ENCODE measurements around the gene RPL15. TPM values are rescaled to one million over a fixed set of nuclear protein-coding genes. Genes with fewer than 3 reads are reported as not detected.

Gene RPL15
- polyA plus RNA-seq (2013, experiment 1 of 2): 4,302 TPM
- polyA plus RNA-seq (2013, experiment 2 of 2): 4,254 TPM

- Histone ChIP-seq H2BK5ac (ENCODE audit: low read length) (peak within 1 kb of the TSS; percentile 97), H4K91ac (ENCODE audit: low read depth, low read length, poor library complexity) (no peak within 1 kb of the TSS), H3K14ac (ENCODE audit: low read length) (peak within 1 kb of the TSS; percentile 100), H3K4me2 (ENCODE audit: insufficient read depth, low read length, poor library complexity, severe bottlenecking) (peak within 1 kb of the TSS; percentile 58), H3K23ac (ENCODE audit: low read depth, low read length, poor library complexity) (peak within 1 kb of the TSS; percentile 100), H2AK5ac (ENCODE audit: low read depth, low read length) (peak within 1 kb of the TSS; percentile 98), H3K9me3 (replicated peaks in 1 of 2; ENCODE audit: control insufficient read depth in 2 of 2, insufficient read depth in 1 of 2, low read depth in 1 of 2, low read length in 2 of 2) (peaks cover 1 to 5% of the 10 kb centered on the region in 2 donors), H3K4me1 (ENCODE audit: control insufficient read depth in 2 of 2, insufficient read depth in 1 of 2, low read depth in 1 of 2, low read length in 2 of 2) (peaks cover 5 to 17% of the 10 kb centered on the region in 2 donors), H2BK15ac (ENCODE audit: low read length) (peak within 1 kb of the TSS; percentile 60), H2BK120ac (ENCODE audit: low read depth, low read length) (peak within 1 kb of the TSS; percentile 81), H3K27ac (replicated peaks; ENCODE audit: low read length) (peak within 1 kb of the TSS; percentile 71), H3K79me1 (ENCODE audit: low read depth, low read length) (peaks cover 10% of the 10 kb centered on the region), H3K4ac (ENCODE audit: low read length) (peak within 1 kb of the TSS; percentile 66), H2BK12ac (ENCODE audit: low read length) (no peak within 1 kb of the TSS), H3K36me3 (replicated peaks in 1 of 2; ENCODE audit: control insufficient read depth in 2 of 2, insufficient read depth in 2 of 2, low read length in 2 of 2) (peaks cover 21 to 49% of the 10 kb centered on the region in 2 donors), H3K18ac (ENCODE audit: low read length) (peak within 1 kb of the TSS; percentile 97), H3K9ac (ENCODE audit: low read depth, low read length, poor library complexity) (peak within 1 kb of the TSS; percentile 97), H3K4me3 (ENCODE audit: low read length in 2 of 2) (peak within 1 kb of the TSS; percentile 73 to 96), H2AFZ (ENCODE audit: low read length) (peak within 1 kb of the TSS; percentile 92), H3K27me3 (ENCODE audit: control insufficient read depth in 3 of 3, insufficient read depth in 3 of 3, low read depth in 1 of 3, low read length in 3 of 3) (no peaks in the 10 kb centered on the region), H4K8ac (ENCODE audit: low read depth, low read length) (no peak within 1 kb of the TSS)
- WGBS, 2 donors (ENCODE audit: extremely low coverage in 2 of 2, insufficient read length in 2 of 2, insufficient replicate concordance in 1 of 2): no CpG with 5 or more reads among the region's 64 CpGs
- peak; percentile 94 for DNase-seq (ENCODE audit: low spot score)
Observed at GRCh38 chr3:23916886-23917678, at the start of gene RPL15, which contains the start of gene NKIRAS1. Gene RPL15, plus strand, starts transcription at chr3:23917132. Its CDS starts 728 bp downstream, at chr3:23917860. Gene NKIRAS1, minus strand, starts transcription at chr3:23916990. Its CDS starts 6,086 bp downstream, at chr3:23910904.

GRCh38 chr3:23867400-23867799 lies 49.5 kb upstream of the RPL15 start:
- H3K79me1 ChIP-seq (ENCODE audit: low read depth, low read length): peaks cover 2% of the 10 kb centered on the region
- H2AFZ ChIP-seq (ENCODE audit: low read length): no peak overlapping the region
- no peak overlapping the region for H3K4me3 ChIP-seq (ENCODE audit: low read length in 2 of 2)
- H3K4me1 ChIP-seq (ENCODE audit: control insufficient read depth in 2 of 2, insufficient read depth in 1 of 2, low read depth in 1 of 2, low read length in 2 of 2): peaks cover 17 to 37% of the 10 kb centered on the region in 2 donors
- no peak overlapping the region for H2BK5ac ChIP-seq (ENCODE audit: low read length)
- DNase-seq (ENCODE audit: low spot score): no peak
- H3K9me3 ChIP-seq (replicated peaks in 1 of 2; ENCODE audit: control insufficient read depth in 2 of 2, insufficient read depth in 1 of 2, low read depth in 1 of 2, low read length in 2 of 2): peaks cover 0 to 1% of the 10 kb centered on the region in 2 donors
- no peak overlapping the region for H4K8ac ChIP-seq (ENCODE audit: low read depth, low read length)
- H3K36me3 ChIP-seq (replicated peaks in 1 of 2; ENCODE audit: control insufficient read depth in 2 of 2, insufficient read depth in 2 of 2, low read length in 2 of 2): no peaks in the 10 kb centered on the region
- no peak overlapping the region for H2BK12ac ChIP-seq (ENCODE audit: low read length)
- no peak overlapping the region for H3K4me2 ChIP-seq (ENCODE audit: insufficient read depth, low read length, poor library complexity, severe bottlenecking)
- H2BK120ac ChIP-seq (ENCODE audit: low read depth, low read length): no peak overlapping the region
- WGBS, 2 donors (ENCODE audit: extremely low coverage in 2 of 2, insufficient read length in 2 of 2, insufficient replicate concordance in 1 of 2): no CpG with 5 or more reads among the region's 1 CpG
- no peaks in the 10 kb centered on the region for H3K27me3 ChIP-seq (ENCODE audit: control insufficient read depth in 3 of 3, insufficient read depth in 3 of 3, low read depth in 1 of 3, low read length in 3 of 3)
- no peak overlapping the region for H3K27ac ChIP-seq (replicated peaks; ENCODE audit: low read length)
- H3K18ac ChIP-seq (ENCODE audit: low read length): no peak overlapping the region
- no peak overlapping the region for H3K4ac ChIP-seq (ENCODE audit: low read length)
- H3K23ac ChIP-seq (ENCODE audit: low read depth, low read length, poor library complexity): no peak overlapping the region
- no peak overlapping the region for H3K14ac ChIP-seq (ENCODE audit: low read length)
- no peak overlapping the region for H4K91ac ChIP-seq (ENCODE audit: low read depth, low read length, poor library complexity)
- H2AK5ac ChIP-seq (ENCODE audit: low read depth, low read length): no peak overlapping the region
- no peak overlapping the region for H2BK15ac ChIP-seq (ENCODE audit: low read length)
- H3K9ac ChIP-seq (ENCODE audit: low read depth, low read length, poor library complexity): no peak overlapping the region

GRCh38 chr3:23867838-23868237 lies 49.1 kb upstream of the RPL15 start:
- no peak overlapping the region for H3K4ac ChIP-seq (ENCODE audit: low read length)
- no peak overlapping the region for H2BK5ac ChIP-seq (ENCODE audit: low read length)
- H2BK120ac ChIP-seq (ENCODE audit: low read depth, low read length): no peak overlapping the region
- H3K23ac ChIP-seq (ENCODE audit: low read depth, low read length, poor library complexity): no peak overlapping the region
- no peak overlapping the region for H4K8ac ChIP-seq (ENCODE audit: low read depth, low read length)
- H2BK15ac ChIP-seq (ENCODE audit: low read length): no peak overlapping the region
- H4K91ac ChIP-seq (ENCODE audit: low read depth, low read length, poor library complexity): no peak overlapping the region
- no peak overlapping the region for H3K4me2 ChIP-seq (ENCODE audit: insufficient read depth, low read length, poor library complexity, severe bottlenecking)
- no peak overlapping the region for H2AK5ac ChIP-seq (ENCODE audit: low read depth, low read length)
- H2AFZ ChIP-seq (ENCODE audit: low read length): no peak overlapping the region
- no peaks in the 10 kb centered on the region for H3K27me3 ChIP-seq (ENCODE audit: control insufficient read depth in 3 of 3, insufficient read depth in 3 of 3, low read depth in 1 of 3, low read length in 3 of 3)
- H3K4me1 ChIP-seq (ENCODE audit: control insufficient read depth in 2 of 2, insufficient read depth in 1 of 2, low read depth in 1 of 2, low read length in 2 of 2): peaks cover 17 to 37% of the 10 kb centered on the region in 2 donors
- no peak overlapping the region for H2BK12ac ChIP-seq (ENCODE audit: low read length)
- H3K18ac ChIP-seq (ENCODE audit: low read length): no peak overlapping the region
- peaks cover 0 to 1% of the 10 kb centered on the region in 2 donors for H3K9me3 ChIP-seq (replicated peaks in 1 of 2; ENCODE audit: control insufficient read depth in 2 of 2, insufficient read depth in 1 of 2, low read depth in 1 of 2, low read length in 2 of 2)
- peaks cover 2% of the 10 kb centered on the region for H3K79me1 ChIP-seq (ENCODE audit: low read depth, low read length)
- no peak overlapping the region for H3K14ac ChIP-seq (ENCODE audit: low read length)
- H3K4me3 ChIP-seq (ENCODE audit: low read length in 2 of 2): no peak overlapping the region
- no peak for DNase-seq (ENCODE audit: low spot score)
- H3K36me3 ChIP-seq (replicated peaks in 1 of 2; ENCODE audit: control insufficient read depth in 2 of 2, insufficient read depth in 2 of 2, low read length in 2 of 2): no peaks in the 10 kb centered on the region
- no peak overlapping the region for H3K9ac ChIP-seq (ENCODE audit: low read depth, low read length, poor library complexity)
- WGBS, 2 donors (ENCODE audit: extremely low coverage in 2 of 2, insufficient read length in 2 of 2, insufficient replicate concordance in 1 of 2): no CpG with 5 or more reads among the region's 1 CpG
- H3K27ac ChIP-seq (replicated peaks; ENCODE audit: low read length): no peak overlapping the region

GRCh38 chr3:23869977-23870662 lies 46.8 kb upstream of the RPL15 start:
- H3K23ac ChIP-seq (ENCODE audit: low read depth, low read length, poor library complexity): no peak overlapping the region
- peak overlapping the region; percentile 35 for H3K27ac ChIP-seq (replicated peaks; ENCODE audit: low read length)

More at GRCh38 chr3:23869977-23870662, 46.8 kb upstream of the RPL15 start:
- H3K9me3 ChIP-seq (replicated peaks in 1 of 2; ENCODE audit: control insufficient read depth in 2 of 2, insufficient read depth in 1 of 2, low read depth in 1 of 2, low read length in 2 of 2): peaks cover 0 to 1% of the 10 kb centered on the region in 2 donors
- no peak overlapping the region for H4K91ac ChIP-seq (ENCODE audit: low read depth, low read length, poor library complexity)
- H3K4me1 ChIP-seq (ENCODE audit: control insufficient read depth in 2 of 2, insufficient read depth in 1 of 2, low read depth in 1 of 2, low read length in 2 of 2): peaks cover 14 to 22% of the 10 kb centered on the region in 2 donors
- H3K9ac ChIP-seq (ENCODE audit: low read depth, low read length, poor library complexity): no peak overlapping the region
- no peaks in the 10 kb centered on the region for H3K36me3 ChIP-seq (replicated peaks in 1 of 2; ENCODE audit: control insufficient read depth in 2 of 2, insufficient read depth in 2 of 2, low read length in 2 of 2)
- H2BK5ac ChIP-seq (ENCODE audit: low read length): no peak overlapping the region
- H4K8ac ChIP-seq (ENCODE audit: low read depth, low read length): no peak overlapping the region
- no peak overlapping the region for H2BK15ac ChIP-seq (ENCODE audit: low read length)
- no peak overlapping the region for H3K4me2 ChIP-seq (ENCODE audit: insufficient read depth, low read length, poor library complexity, severe bottlenecking)
- WGBS, 2 donors (ENCODE audit: extremely low coverage in 2 of 2, insufficient read length in 2 of 2, insufficient replicate concordance in 1 of 2): no CpG with 5 or more reads among the region's 4 CpGs
- no peak overlapping the region for H2BK12ac ChIP-seq (ENCODE audit: low read length)
- DNase-seq (ENCODE audit: low spot score): no peak
- no peak overlapping the region for H3K14ac ChIP-seq (ENCODE audit: low read length)
- H2BK120ac ChIP-seq (ENCODE audit: low read depth, low read length): no peak overlapping the region
- H3K18ac ChIP-seq (ENCODE audit: low read length): no peak overlapping the region
- H3K4ac ChIP-seq (ENCODE audit: low read length): no peak overlapping the region
- H3K4me3 ChIP-seq (ENCODE audit: low read length in 2 of 2): no peak overlapping the region
- H2AFZ ChIP-seq (ENCODE audit: low read length): no peak overlapping the region
- H3K79me1 ChIP-seq (ENCODE audit: low read depth, low read length): peaks cover 3% of the 10 kb centered on the region
- H2AK5ac ChIP-seq (ENCODE audit: low read depth, low read length): no peak overlapping the region
- H3K27me3 ChIP-seq (ENCODE audit: control insufficient read depth in 3 of 3, insufficient read depth in 3 of 3, low read depth in 1 of 3, low read length in 3 of 3): no peaks in the 10 kb centered on the region

Data from neuronal stem cell (in vitro differentiated cells).